Measurements from ENCODE around the gene PGM3.
"Not testable (repeated sequence)": the region's sequence is repeated elsewhere in the genome, so short reads cannot be mapped to it uniquely, and the experiment has no call there.

The PGM3 gene, protein sequence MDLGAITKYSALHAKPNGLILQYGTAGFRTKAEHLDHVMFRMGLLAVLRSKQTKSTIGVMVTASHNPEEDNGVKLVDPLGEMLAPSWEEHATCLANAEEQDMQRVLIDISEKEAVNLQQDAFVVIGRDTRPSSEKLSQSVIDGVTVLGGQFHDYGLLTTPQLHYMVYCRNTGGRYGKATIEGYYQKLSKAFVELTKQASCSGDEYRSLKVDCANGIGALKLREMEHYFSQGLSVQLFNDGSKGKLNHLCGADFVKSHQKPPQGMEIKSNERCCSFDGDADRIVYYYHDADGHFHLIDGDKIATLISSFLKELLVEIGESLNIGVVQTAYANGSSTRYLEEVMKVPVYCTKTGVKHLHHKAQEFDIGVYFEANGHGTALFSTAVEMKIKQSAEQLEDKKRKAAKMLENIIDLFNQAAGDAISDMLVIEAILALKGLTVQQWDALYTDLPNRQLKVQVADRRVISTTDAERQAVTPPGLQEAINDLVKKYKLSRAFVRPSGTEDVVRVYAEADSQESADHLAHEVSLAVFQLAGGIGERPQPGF

DNA sequence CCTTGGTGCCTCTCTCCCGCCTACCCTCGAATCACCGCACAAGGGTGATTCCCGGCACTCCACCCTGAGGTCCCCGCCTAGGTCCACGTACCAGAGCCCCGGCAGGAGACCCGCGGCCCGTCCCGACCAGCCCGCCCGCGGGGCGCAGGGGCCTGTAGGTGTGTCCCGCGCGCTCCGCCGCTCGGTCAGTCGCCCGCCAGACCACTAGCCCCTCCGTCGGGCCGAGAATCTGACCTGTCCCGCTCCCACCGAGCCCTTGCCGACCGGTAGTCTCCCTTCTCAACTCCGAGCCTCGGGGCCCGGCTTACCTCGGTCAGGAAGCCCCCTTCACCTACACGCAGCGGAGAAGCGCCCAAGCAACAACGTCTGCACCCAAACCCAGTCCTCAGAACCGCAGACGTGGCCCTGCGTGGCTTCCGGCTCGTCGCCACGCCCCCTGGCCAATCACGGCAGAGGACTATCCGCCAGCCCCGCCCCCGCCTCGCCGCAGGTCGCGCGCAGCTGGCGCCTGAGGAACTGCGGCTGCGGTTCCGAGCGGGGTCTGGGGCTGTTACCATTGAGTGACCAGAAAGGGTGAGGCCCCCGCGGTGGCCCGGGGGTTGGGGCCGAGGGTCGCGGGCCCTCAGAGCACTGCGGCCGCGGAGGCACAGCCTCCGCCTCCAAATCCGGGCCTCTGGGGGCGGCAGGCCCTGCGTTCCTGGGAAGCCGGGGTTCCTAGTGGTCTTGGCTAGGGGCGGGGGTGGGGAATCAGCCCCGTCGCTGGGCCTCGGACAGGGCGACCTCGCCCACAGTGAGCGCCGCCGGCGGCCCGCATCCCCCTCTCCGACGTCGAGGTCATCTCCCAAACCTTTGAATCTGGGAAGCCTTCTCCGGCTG, at the start of gene PGM3, which contains the start of gene RWDD2A:
Gene PGM3 (minus strand): TSS at position 395 of the 876 bp plus-strand sequence. CDS start 2,253 bp downstream, outside the sequence.
Gene RWDD2A (plus strand): TSS at position 487 of the 876 bp plus-strand sequence. CDS start 1,095 bp downstream, outside the sequence.
- peak; percentile 77 for DNase-seq

DNA sequence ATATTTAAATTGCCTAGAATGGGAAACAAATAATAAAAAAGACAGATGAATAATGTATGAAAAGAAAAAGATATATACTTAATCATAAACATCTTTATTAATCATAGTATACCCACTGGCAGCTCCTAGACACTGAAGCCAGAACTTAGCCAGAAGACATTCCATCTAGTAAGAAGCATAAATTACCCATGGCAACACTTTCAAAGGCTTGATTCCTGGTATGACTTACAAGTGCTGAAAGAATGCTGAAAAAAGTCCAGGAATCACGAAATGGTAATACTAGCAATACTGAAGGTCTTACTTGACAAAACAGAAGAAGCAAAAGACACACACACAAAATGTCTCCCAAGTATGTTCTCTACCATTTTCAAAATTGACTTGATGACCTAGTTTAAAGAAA, 38.1 kb upstream of the PGM3 start:
- DNase-seq: no peak

DNA sequence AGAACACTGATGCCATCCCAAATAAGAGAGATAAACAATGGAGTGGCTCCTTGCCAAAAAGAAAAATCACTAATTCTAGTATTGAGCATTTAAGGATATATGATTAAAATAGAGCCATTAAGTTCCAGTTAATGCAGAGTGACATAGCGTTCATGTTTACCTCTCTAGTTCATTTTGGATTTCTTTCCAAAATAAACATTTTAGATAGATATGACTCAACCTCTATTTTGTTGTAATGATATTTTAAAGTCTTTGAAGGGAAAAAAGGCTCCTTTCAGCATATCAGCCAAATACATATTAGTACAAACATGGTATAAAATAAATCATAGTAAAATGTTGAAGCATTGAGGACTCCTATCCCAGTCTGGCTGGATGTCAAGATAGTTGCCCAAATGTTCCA, 33.5 kb upstream of the PGM3 start:
- DNase-seq: no peak

DNA sequence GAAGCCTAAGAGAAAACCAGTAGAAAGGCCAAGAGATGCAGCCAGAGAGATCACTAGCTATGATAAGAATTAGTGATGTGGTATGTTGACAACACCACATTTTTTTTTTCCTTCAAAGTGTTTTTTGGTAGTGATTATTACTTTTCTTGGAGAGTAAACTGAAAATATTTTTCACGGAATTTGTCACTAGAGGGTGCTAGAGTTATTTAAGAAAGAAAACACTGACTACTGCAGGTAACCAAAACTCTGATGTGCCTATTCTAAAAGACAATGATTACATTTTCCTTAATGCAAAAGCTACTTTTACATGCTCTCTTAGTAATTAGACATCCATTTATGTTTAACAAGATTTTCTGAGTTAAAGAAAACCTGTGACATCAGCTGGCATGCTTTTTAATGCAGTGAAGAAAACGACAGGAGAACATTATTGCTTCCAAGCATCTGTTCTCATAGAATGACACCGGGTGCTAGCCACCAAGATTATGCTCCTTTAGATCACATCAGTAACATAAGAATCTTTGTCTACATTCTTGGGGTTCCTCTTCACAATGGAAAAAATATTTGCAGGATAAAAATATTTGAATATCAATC, 28.9 kb upstream of the PGM3 start:
- DNase-seq: peak; percentile 8

DNA sequence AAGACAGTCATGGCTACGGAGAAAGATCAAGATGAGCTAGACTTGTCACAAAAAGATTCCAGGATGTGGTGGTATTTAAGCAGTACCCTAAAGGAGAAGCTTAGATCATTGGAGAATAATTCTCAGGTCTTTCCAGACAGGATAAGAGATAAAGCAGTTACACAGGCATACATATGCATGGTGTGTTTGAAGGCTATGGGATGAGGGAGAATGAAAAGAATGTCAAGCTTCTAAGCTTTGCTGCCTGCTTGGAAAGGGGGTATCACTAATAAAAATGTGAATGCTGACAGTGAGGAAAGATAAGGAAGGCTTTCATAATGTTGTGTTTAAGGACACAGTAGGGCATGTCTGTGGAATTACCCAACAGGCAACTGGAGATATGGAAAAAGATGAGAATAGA, 28.2 kb upstream of the PGM3 start:
- DNase-seq: no peak

DNA sequence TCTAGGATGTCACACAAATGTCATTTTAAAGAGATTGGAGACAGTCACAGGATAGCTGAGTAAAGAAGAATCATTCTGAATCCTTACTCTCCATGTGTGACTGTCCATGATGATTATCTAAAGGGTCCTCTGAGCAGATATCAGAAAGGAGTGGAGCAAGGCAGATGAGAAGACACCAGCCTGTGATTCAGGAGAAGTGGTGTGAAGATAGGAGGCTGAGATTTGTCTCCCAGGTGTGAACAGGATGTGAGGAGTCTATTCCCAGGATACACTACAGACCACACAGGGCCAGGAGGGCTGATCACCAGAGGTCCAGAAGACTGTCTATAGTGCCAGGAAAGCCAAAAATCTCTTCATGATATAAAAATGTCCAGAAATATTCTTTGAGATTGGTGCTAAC, 27.1 kb upstream of the PGM3 start:
- no peak for DNase-seq

DNA sequence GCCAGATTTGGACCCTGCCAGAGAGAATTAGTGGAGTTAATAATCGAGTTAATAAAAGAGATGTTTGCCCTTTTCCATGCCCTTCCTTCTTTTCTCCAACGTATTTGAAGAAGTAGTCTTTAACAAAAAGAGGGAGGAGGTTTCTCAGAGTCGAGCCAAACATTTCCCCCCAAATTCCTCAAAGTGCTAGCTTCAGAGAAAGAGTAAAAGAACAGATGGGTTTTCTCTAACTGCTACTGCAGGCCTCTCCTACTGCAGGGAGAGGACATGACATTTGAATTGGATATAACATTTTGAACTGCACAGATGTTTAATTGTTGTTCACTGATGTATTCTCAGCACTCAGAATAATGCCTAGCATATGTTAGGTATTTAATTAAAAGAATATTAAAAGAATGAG, 25.6 kb upstream of the PGM3 start:
- DNase-seq: no peak

DNA sequence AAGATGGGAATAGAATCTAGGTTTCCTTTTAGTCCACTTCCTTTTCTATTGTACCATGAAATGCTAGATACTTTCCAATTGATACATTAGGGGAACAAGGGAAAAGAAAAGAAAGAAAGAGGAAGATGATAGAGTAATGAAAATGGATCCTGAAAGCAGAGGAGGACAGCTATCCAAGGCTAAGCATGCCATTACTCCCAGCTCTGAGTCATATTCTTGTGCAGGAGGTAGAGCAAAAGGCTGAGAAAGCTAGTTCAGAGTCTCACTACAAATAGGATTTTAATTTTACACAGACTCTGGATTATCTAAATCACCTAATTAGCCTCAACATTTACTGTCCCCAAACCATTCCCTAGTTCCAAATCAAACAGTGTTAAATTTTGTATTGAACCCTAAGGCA, 23.7 kb upstream of the PGM3 start:
- no peak for DNase-seq

DNA sequence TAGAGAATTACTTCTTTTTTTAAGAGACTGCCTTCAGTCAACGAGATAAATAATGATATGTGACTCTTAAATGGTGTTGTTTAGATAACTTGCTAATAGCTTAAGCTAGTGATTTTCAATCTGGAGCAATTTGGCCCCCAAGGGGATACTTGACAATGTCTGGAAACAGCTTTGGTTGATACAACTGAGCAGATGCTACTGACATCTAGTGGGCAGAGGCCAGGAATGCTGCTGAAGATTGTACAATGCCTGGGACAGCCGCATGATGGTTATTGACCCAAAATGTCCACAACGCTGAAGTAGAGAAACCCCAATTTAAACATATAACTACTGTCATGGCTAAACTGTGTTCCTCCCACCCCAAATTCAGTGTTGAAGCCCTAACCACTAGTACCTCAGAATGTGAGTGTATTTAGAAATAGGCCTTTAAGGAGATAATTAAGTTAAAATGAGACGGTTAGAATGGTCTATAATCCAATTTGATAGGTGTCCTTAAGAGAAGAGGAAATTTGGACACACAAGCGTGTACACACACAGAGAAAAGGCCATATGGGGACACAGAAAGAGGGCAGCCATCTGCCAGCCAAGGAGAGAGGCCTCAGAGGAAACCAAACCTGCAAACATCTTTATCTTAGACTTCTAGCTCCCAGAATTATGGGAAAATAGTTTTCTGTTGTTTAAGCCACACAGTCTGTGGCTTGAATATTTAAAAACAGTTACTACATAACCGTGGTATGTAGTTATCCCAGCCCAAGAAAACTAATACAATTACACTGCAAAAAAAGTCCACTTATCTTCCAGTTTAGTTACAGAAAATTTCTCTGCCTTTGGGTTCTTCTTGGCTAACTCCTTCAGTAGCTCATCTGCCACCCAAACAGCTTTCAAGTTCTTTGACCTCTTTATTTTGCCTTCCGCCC, 22.3 kb upstream of the PGM3 start:
- DNase-seq: peak; percentile 57

DNA sequence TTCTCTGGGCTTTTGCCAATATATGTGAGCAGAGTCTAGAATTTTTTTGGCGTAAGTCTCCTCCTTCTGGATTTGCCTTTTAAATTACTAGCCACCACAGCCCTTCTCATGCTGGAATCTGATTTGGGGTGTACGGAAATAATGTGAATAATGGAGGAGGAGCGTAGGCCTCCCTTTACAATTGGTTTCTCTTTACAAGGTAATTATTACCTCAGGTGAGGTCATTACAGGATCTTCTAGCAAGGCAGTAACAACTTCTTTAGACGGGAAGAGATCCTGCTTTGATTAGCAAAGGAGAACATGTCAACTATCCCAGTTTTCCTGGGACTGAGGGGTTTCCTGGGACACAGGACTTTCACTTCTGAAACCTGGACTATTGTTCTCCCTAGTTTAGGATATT, 9.0 kb upstream of the PGM3 start:
- no peak for DNase-seq

DNA sequence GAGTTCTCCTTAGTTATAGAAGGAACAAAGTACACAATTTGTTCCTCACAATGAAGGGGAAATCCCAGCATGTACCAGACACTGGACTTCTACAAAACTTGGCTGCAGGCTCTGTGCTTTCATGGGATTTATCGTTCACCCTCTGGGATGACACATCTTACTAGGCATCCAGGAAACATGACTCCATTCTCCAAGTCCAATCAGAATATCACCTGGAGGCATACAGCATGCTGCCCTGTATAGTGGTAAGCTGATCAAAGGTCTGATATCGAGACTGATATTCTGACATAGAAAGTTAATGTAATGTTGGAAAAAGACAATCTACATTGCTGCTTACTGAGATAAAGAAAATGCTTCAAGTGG, 6.8 kb upstream of the PGM3 start:
- no peak for DNase-seq

DNA sequence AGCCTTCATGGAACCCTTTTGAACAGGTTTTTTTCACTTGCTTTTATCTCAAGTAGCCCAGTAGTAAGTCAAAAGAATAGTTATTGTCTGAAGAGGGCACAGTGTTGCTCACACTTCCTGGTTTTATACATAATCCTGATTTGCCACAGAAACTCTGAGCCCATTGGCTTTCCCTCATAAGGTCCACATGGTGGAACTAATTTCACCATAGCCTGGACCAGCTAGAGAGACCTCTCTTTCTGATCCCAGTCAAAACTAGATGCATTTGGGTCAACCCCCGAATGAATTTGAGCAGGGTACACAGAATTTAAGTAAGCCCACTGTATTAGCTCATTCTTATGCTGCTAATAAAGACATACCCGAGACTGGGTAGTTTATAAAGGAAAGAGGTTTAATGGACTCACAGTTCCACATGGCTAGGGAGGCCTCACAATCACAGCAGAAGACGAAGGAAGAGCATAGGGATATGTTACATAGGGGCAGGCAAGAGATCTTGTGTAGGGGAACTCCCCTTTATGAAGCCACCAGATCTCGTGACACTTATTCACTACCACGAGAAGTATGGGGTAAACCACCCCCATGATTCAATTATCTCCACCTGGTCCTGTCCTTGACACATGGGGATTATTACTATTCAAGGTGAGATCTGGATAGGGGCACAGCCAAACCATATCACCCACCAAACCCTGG, 6.3 kb upstream of the PGM3 start:
- no peak for DNase-seq

DNA sequence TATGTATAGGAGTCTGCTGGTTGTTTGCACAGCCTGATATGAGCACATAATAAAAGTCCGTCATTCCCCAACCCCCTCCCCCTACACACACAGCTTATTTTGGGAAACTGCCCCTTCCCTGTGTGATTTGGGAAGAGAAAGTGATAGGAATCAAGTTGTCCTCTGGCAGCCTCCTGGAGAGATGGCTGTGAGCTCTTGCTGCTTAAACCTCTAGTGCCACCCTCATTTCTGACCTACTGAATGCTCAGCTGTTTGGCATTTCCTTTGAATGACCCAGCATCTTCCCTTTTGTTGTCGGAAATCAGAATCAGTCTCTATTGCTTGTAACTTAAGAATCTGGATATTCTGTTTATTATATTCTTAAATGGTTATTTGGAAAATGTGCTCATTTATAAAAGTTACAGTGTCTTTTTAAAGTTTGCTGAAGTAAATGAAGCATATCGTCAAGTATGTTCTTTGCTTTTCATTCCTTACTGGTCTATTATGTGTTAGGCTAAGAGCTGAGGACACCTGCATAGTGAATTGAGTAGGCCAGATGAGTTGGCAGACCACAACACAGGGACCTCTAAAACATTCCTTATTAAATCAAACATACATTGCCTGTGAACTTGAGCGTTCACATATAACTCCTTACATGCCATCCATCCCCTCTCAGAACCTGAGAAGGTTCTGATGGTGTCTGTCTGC, 5.6 kb upstream of the PGM3 start:
- DNase-seq: no peak

DNA sequence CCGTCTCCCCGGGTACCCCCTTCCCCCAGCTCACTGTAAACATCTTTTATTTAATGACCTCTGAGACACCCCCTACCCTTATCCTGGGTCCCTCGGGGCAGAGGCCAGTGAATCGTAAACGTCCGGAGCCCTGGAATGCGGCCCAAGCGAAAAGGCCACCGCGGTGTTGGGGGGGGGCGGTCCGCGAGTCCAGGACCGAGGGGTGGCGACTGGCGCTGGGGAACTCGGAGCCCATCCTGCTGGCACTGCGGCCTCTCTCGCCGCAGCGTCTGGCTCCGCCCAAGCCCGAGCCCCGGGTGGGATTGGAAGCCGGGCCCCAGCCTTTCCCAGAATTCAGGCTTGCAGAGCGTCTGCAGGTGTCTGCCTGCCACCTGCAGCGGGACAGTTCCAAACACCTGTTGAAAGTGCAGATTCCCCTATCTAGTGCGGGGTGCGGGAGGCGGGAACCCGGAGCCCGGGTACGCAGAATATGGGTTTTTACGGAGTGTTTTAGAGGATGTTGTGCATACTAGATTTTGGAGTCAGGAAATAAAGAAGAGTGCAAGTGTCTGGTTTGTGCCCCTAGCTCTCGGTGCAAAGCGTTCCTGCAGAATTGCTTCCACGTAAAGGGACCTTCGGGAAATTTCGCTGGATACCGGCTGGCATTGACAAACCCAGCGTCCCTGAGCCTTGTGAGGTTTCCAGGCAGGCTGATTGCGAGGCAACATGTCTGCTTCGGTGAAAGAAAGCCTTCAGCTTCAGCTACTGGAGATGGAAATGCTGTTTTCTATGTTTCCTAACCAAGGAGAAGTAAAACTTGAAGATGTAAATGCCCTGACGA, 892 bp upstream of the PGM3 start:
- peak; percentile 29 for DNase-seq

DNA sequence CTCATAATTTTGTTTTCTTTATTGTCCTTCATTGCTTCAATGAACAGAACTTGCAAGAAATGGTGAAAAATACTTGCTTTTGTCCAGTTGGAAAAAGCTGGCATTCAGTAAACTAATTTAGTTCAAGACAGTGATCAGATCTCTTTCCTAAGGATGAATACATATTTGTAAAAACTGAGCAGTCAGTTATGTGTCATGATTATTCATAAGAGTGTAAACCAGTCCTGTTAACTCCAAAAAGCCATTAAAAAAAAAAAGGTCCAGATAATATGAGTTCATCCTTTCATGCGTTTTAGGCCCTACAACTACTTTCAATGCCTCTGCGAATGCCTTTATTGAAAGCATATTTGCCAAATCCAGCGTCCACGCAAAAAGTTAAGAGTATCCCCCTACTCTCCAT, 609 bp downstream of the PGM3 start:
- DNase-seq: peak; percentile 14

DNA sequence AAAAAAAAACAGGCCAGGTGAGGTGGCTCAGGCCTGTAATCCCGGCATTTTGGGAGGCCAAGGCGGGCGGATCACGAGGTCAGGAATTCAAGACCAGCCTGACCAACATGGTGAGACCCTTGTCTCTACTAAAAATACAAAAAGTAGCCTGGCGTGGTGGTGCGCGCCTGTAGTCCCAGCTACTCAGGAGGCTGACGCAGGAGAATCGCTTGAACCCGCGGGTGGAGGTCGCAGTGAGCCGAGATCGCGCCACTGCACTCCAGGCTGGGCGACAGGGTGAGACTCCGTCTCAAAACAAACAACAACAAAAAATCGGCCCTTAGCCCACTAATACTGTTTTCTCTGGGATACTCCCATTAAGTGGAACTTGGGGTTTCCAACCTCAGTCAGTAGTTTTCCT, 1.1 kb downstream of the PGM3 start:
- DNase-seq: not testable (repeated sequence)

DNA sequence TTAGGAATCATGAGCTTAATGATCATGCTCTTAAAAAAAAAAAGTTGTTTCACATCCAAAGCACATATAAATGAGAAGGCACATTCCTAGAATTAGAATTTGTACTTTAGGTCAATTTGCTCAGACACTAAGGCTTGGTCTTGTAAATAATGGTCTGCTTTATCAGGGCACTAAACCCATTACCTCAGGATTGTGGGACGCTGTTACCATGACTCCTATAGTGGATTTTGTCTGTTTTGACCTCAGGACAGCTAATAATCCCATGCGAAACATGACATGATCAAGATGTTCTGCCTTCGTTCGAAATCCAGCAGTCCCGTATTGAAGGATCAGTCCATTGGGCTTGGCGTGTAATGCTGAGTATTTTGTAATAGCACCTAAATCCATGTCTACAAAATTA, 2.4 kb downstream of the PGM3 start:
- DNase-seq: no peak

DNA sequence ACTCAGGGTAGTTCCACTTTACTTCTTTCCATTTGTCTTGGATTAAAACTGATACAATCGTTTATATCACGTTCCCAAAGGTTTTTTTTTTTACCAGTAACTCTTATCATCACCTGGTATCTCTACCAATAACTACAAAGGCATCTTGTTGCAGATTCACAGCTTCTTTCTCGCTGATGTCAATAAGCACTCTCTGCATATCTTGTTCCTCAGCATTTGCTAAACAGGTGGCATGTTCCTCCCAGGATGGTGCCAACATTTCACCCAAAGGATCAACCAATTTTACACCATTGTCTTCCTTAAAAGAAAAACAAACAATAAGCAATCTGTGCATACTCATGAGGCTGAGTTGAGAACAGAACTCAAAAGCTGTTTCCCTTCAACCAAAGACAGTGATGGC, 4.6 kb downstream of the PGM3 start:
- DNase-seq: no peak

DNA sequence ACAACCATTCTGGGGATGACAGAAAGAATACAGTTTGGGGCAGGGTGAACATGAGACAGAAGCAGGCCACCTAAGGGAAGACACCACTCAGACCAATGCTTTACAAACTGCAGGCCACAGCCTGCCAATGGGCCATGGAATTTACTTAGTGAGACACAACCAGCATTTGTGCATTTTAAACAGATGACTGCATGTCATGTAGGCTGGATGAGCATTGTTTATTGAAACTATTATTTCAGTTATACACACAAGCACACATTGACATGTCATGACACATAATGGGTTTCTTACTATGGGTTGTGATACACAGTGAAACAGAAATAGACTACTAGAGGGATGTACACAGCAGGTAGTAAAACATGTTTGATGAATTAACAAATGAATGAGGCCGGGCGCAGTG, 8.0 kb downstream of the PGM3 start:
- no peak for DNase-seq

Measured in DMS79 treated with DMSO at 0.1 percent for 48 hours (cell line).